Measurements from ENCODE around the gene ITPR2. TPM values are rescaled to one million over a fixed set of nuclear protein-coding genes. Genes with fewer than 3 reads are reported as not detected.

ITPR2 gene
- total RNA-seq, 1 donor from 2014 or later, result 64.0 TPM

DNA sequence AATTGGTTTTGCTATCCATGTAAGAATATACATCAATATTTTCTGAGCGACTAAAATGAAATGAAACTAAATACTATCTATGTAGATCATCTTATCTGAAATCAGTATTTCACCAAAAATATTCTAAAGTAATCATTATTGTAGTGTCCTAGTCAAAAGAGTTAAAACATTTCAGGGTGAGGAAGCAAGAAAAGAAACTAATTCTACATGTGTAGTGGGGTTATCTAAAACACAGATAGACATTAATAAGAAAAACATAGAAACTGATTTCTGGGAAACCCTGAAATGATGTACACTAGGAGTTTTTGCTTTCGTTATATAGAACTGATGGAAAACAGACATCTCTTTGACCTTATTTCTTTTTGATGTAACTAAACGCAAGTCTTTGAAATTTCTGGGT, 379.7 kb downstream of the ITPR2 start:
- no peaks in the 10 kb centered on the region for H3K4me1 ChIP-seq
- H3K27me3 ChIP-seq (ENCODE audit: low read depth), result no peaks in the 10 kb centered on the region
- TF ChIP-seq, protein P1, sequence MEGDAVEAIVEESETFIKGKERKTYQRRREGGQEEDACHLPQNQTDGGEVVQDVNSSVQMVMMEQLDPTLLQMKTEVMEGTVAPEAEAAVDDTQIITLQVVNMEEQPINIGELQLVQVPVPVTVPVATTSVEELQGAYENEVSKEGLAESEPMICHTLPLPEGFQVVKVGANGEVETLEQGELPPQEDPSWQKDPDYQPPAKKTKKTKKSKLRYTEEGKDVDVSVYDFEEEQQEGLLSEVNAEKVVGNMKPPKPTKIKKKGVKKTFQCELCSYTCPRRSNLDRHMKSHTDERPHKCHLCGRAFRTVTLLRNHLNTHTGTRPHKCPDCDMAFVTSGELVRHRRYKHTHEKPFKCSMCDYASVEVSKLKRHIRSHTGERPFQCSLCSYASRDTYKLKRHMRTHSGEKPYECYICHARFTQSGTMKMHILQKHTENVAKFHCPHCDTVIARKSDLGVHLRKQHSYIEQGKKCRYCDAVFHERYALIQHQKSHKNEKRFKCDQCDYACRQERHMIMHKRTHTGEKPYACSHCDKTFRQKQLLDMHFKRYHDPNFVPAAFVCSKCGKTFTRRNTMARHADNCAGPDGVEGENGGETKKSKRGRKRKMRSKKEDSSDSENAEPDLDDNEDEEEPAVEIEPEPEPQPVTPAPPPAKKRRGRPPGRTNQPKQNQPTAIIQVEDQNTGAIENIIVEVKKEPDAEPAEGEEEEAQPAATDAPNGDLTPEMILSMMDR (IDR thresholded peaks at IDR 0.05), result no peak
- no peak for DNase-seq
- no peak overlapping the region for H3K4me3 ChIP-seq
- no peak for ATAC-seq
- H3K27ac ChIP-seq, result no peak overlapping the region
- H3K36me3 ChIP-seq, result peaks cover 2% of the 10 kb centered on the region
- intact Hi-C loops (cut with DNase I), result no loop called here
- H3K9me3 ChIP-seq, result no peaks in the 10 kb centered on the region

DNA sequence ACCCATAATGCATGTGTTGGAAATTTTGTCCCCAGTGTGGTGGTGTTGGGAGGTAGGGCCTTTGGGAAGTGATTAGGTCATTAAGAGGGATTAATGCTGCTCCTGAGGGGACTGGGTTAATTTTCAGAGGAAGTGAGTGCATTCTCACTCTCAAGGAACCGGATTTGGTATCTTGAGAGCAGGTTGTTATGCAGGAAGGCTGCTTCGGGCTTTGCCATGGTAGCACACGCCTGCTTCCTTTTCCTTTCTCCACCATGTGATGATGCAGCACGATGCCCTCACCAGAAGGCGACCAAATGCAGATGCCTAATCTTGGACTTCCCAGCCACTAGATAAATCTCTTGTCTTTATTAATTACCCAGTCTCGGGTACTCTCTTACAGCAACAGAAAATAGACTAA, 380.5 kb downstream of the ITPR2 start:
- intact Hi-C loops (cut with DNase I), result no loop called here

DNA sequence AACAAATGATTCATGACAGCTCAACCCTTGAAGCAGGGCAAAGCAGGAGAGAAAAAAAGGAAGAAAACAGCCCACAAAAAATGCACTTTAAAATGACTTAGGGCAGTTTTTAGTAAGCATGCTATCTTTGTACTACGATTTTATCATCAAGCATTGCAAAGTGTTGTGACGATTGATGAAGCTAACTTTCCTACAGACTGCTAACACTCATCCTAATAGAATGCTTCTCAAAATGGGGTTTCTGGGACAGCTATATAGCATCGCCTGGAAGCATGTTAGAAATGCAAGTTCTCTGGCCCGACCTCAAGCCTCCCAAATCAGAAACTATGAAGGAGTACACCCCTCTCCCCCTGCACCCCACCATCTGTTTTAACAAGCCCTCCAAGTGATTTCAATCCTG, 381.2 kb downstream of the ITPR2 start:
- intact Hi-C loops (cut with DNase I), result no loop called here
- Histone ChIP-seq H3K4me3 (no peak overlapping the region), H3K27me3 (ENCODE audit: low read depth) (no peaks in the 10 kb centered on the region), H3K4me1 (no peaks in the 10 kb centered on the region), H3K36me3 (no peaks in the 10 kb centered on the region), H3K27ac (no peak overlapping the region), H3K9me3 (no peaks in the 10 kb centered on the region)
- DNase-seq, result no peak
- ATAC-seq, result no peak
- TF ChIP-seq, protein P1 (IDR thresholded peaks at IDR 0.05), result no peak

More for the DNA sequence above, 380.5 kb downstream of the ITPR2 start:
- DNase-seq, result no peak
- Histone ChIP-seq H3K27me3 (ENCODE audit: low read depth) (no peaks in the 10 kb centered on the region), H3K27ac (no peak overlapping the region), H3K4me1 (no peaks in the 10 kb centered on the region), H3K9me3 (no peaks in the 10 kb centered on the region), H3K36me3 (peaks cover under 1% of the 10 kb centered on the region), H3K4me3 (no peak overlapping the region)
- TF ChIP-seq, protein P1 (IDR thresholded peaks at IDR 0.05), result no peak
- ATAC-seq, result no peak

DNA sequence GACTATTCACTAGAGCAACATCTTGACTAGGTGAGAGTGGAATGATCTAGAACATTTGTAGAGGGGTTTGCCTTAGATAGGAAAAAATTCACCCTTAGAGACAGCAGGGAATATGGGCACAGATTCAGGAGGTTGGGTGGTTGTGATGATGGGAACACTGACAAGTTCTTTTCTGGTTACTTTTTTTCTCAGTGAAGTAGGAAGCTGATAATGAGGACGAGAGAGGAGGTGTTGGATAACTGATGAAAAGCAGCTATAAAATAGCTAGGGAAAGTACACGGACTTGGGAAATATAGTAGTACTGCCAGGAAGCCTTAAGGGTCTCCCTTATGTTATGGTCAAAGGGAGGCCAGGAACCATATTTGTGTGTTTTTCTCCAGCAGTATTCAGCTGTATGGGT, 387.1 kb downstream of the ITPR2 start:
- H3K4me3 ChIP-seq, result no peak overlapping the region
- H3K27me3 ChIP-seq (ENCODE audit: low read depth), result no peaks in the 10 kb centered on the region
- H3K36me3 ChIP-seq, result peaks cover 11% of the 10 kb centered on the region
- H3K9me3 ChIP-seq, result no peaks in the 10 kb centered on the region
- H3K4me1 ChIP-seq, result no peaks in the 10 kb centered on the region
- ATAC-seq (no peak), DNase-seq (no peak)
- intact Hi-C loops (cut with DNase I), result no loop called here
- TF ChIP-seq, protein P1 (IDR thresholded peaks at IDR 0.05), result no peak
- no peak overlapping the region for H3K27ac ChIP-seq

DNA sequence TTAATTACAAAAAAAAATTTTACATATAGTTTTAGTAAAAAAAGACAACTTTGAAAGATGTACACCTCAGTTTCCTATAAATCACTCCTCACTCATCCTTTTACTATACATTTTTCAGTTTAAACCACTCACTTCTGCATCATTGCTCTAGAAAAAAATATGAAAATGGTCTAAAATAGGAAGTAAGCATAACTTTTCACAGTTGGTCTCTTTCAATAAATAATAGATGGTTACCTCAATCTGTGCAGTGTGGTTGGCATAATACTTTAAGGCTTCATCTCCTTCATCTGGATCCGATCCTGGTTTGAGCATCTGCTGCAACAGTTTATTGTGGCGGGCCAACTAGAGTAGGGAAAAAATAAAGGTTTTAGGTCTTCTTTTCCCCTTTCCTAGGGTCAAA, 389.7 kb downstream of the ITPR2 start:
- Histone ChIP-seq H3K27me3 (ENCODE audit: low read depth) (no peaks in the 10 kb centered on the region), H3K4me3 (no peak overlapping the region), H3K4me1 (no peaks in the 10 kb centered on the region), H3K27ac (no peak overlapping the region), H3K36me3 (peaks cover 11% of the 10 kb centered on the region), H3K9me3 (no peaks in the 10 kb centered on the region)
- TF ChIP-seq, protein P1 (IDR thresholded peaks at IDR 0.05), result no peak
- intact Hi-C loops (cut with DNase I), result no loop called here
- ATAC-seq (no peak), DNase-seq (no peak)

DNA sequence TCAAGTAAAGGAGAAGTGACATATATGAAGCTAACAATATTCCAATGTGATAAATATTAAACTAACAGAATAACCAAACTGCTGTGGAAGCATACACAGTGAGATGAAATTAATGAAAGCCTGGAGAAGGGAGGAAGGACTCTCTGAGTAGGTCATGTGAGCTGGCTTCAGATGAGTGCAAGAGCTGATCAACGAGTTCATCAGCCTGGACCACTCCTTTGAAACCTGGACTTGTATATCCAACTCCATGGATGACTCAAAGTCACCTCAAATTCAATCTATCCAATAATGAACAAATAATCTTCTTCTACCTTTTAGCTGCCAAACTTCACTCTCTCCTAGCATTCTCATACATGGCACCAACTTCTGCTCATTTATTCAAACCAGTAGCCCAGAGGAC, 391.6 kb downstream of the ITPR2 start:
- H3K4me1 ChIP-seq, result no peaks in the 10 kb centered on the region
- TF ChIP-seq, protein P1 (IDR thresholded peaks at IDR 0.05), result no peak
- peaks cover 11% of the 10 kb centered on the region for H3K36me3 ChIP-seq
- ATAC-seq (no peak), DNase-seq (no peak)
- H3K4me3 ChIP-seq, result no peak overlapping the region
- H3K9me3 ChIP-seq, result no peaks in the 10 kb centered on the region
- H3K27me3 ChIP-seq (ENCODE audit: low read depth), result no peaks in the 10 kb centered on the region
- intact Hi-C loops (cut with DNase I), result no loop called here
- no peak overlapping the region for H3K27ac ChIP-seq
